SH-SY5Y (cell line): Measurements from ENCODE around the gene MBNL2.

Experiments used
- GATA2 ChIP-seq: IDR thresholded peaks from 2 replicates; pipeline ENCODE4 v1.6.1; 2011; ENCODE audit warnings: mild to moderate bottlenecking, low read depth, low read length
- GATA3 ChIP-seq: IDR thresholded peaks from 2 replicates; pipeline ENCODE4 v1.6.1; 2011; ENCODE audit warnings: low read depth, mild to moderate bottlenecking, low read length, moderate library complexity

DNA sequence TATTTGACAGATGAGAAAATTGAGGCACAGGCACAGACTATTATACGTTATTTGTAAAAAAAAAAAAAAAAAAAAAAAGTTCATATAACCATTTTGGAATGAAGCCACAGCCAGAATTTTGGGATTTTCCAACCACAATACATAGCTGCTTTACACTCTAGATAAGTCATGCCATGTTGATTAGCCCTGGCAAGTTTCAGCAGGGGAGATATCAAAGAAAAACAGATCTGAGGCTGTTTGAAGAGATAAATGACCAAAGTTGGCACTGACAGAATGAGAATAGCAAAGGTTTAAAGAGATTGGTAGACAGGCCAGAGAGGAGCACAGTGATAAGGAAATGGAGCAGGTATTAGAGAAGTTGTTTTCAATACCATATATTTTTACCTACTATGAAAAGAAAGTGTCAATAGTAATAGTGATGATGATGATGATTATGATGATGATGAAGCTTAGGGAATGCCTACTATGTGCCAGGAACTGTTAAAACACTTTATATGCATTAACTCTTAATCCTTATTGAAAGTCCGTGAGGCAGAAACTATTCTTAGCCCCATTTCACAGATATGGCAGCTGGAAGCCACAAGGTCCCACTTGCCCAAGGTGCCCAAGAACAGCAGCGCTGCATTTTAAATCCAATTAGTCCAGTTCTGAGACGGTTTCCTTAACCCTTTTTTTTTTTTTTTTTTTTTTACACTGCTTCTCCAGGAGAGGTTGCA, 105.5 kb downstream of the MBNL2 start:
- TF ChIP-seq GATA3 (no peak), GATA2 (peak; percentile 71; the same call in 1 of the 2 replicates)
